ENCODE results near the gene SREBF2.

- no peak for TF ChIP-seq CTCF (IDR thresholded peaks at IDR 0.05; ENCODE audit: low read depth, low read length)
- TF ChIP-seq POLR2A (IDR thresholded peaks at IDR 0.05; ENCODE audit: extremely low read depth, insufficient read length) = no peak
- no peak for TF ChIP-seq MAX (IDR thresholded peaks at IDR 0.05; ENCODE audit: low read depth, low read length)
- TF ChIP-seq MYC (IDR thresholded peaks at IDR 0.05; ENCODE audit: low read depth, low read length) = no peak
Observed at GRCh38 chr22:41917903-41918791, 85.2 kb downstream of the SREBF2 start.
